Adrenal gland (tissue), 5 donors: Measurements from ENCODE around the gene MAP2K4.

ENCODE experiments used
- CTCF ChIP-seq, 6 experiments: fragments of 450-650 bp in 4 of 6; fragments of 200-600 bp in 2 of 6; sonication (generic) in 1 of 6; IDR thresholded peaks; 1 replicate in 5 of 6; 2 replicates in 1 of 6; pipeline versions ENCODE4 v1.5.1 to v1.8.0; 2016 to 2021; ENCODE audit warnings: antibody characterized with exemption in 6 of 6, mild to moderate bottlenecking in 2 of 6, moderate library complexity in 1 of 6
- POLR2A ChIP-seq, 2 donors: fragments of 450-650 bp; IDR thresholded peaks; one replicate each; pipeline ENCODE4 v1.6.1; 2017; ENCODE audit warnings: antibody characterized with exemption in 2 of 2, mild to moderate bottlenecking in 2 of 2, moderate library complexity in 1 of 2
- donor health status: DM: no; HTN: no; CAD: no.

- no peak for TF ChIP-seq POLR2A (IDR thresholded peaks at IDR 0.05)
- no peak for TF ChIP-seq CTCF (IDR thresholded peaks at IDR 0.05)
Measured at GRCh38 chr17:12134587-12134986, 113.9 kb downstream of the MAP2K4 start.
